IMR-90 (cell line): ENCODE results near the gene KLHDC10. TPM values are rescaled to one million over a fixed set of nuclear protein-coding genes. Genes with fewer than 3 reads are reported as not detected.
A peak's percentile ranks its signal among the peaks of the same experiment; 100 is the strongest.

Experiments used
- ATAC-seq: fragments of 200-7000 bp; cut with Tn5 transposase; 2 replicates; pipeline ENCODE4 v1.9.1; 2020; ENCODE audit warnings: low read depth, mild to moderate bottlenecking, moderate library complexity
- BruUV-seq: library from RNA; stranded (reverse); fragments of 400-500 nt; replicated peaks from 2 replicates; lab custom pipeline; 2021; lab: Mats Ljungman, UMichigan
- CTCF ChIA-PET: fragments of 300-600 bp; formaldehyde crosslinking; extraction: SDS; loops from one replicate; lab custom pipeline; 2021; ENCODE audit warnings: antibody characterized with exemption; lab: Yijun Ruan, JAX
- POLR2A ChIA-PET: fragments of 300-600 bp; sonication (Branson Sonifier 250); formaldehyde crosslinking; loops from one replicate; lab custom pipeline; 2022; ENCODE audit warnings: antibody characterized with exemption; ENCODE audit not compliant: unreplicated experiment; lab: Charles Lee
- DNase-seq: peaks from one replicate; pipeline ENCODE4 v3.0.0; 2013
- H2AFZ ChIP-seq: replicated peaks from 2 replicates; pipeline ENCODE3; 2013; ENCODE audit warnings: low read length, mild to moderate bottlenecking; ENCODE audit not compliant: poor library complexity
- H2AK5ac ChIP-seq: 2 replicates; pipeline ENCODE4 v1.6.1; 2013; ENCODE audit warnings: low read depth, low read length, inconsistent platforms
- H2AK9ac ChIP-seq: replicated peaks from 2 replicates; pipeline ENCODE3; 2013; ENCODE audit warnings: mild to moderate bottlenecking, low read depth, low read length, moderate library complexity; ENCODE audit not compliant: poor library complexity
- H2BK120ac ChIP-seq: 2 replicates; pipeline ENCODE4 v1.6.1; 2013; ENCODE audit warnings: low read depth, low read length, inconsistent platforms
- H2BK15ac ChIP-seq: 3 replicates; pipeline ENCODE4 v1.6.1; 2013; ENCODE audit warnings: low read depth, low read length, inconsistent platforms
- H2BK20ac ChIP-seq: 2 replicates; pipeline ENCODE4 v1.6.1; 2013; ENCODE audit warnings: low read depth, mild to moderate bottlenecking, inconsistent platforms, low read length, moderate library complexity
- H2BK5ac ChIP-seq: 2 replicates; pipeline ENCODE4 v1.6.1; 2013; ENCODE audit warnings: mild to moderate bottlenecking, low read depth, low read length, inconsistent platforms; ENCODE audit not compliant: poor library complexity, severe bottlenecking
- H3K14ac ChIP-seq: replicated peaks from 2 replicates; pipeline ENCODE4 v1.6.1; 2013; ENCODE audit warnings: low read depth, low read length, inconsistent platforms
- H3K18ac ChIP-seq: 2 replicates; pipeline ENCODE4 v1.6.1; 2013; ENCODE audit warnings: low read depth, low read length, control low read depth
- H3K23ac ChIP-seq: 2 replicates; pipeline ENCODE4 v1.6.1; 2013; ENCODE audit warnings: low read depth, low read length, inconsistent platforms
- H3K27ac ChIP-seq: 2 replicates; pipeline ENCODE4 v1.5.1; 2013; ENCODE audit warnings: mild to moderate bottlenecking, control low read depth, low read length; ENCODE audit not compliant: insufficient read depth
- H3K27me3 ChIP-seq: 2 replicates; pipeline ENCODE4 v1.6.1; 2013; ENCODE audit warnings: low read length; ENCODE audit not compliant: control insufficient read depth, insufficient read depth
- H3K36me3 ChIP-seq: 2 replicates; pipeline ENCODE4 v1.6.1; 2013; ENCODE audit warnings: low read length, mixed read lengths; ENCODE audit not compliant: control insufficient read depth, insufficient read depth
- H3K4ac ChIP-seq: 2 replicates; pipeline ENCODE4 v1.6.1; 2013; ENCODE audit warnings: low read depth, low read length, inconsistent platforms
- H3K4me1 ChIP-seq: 2 replicates; pipeline ENCODE4 v1.6.1; 2013; ENCODE audit warnings: low read length, mixed read lengths; ENCODE audit not compliant: control insufficient read depth, insufficient read depth
- H3K4me2 ChIP-seq: 2 replicates; pipeline ENCODE4 v1.6.1; 2013; ENCODE audit warnings: low read depth, mild to moderate bottlenecking, control low read depth, low read length, moderate library complexity
- H3K4me3 ChIP-seq: 2 replicates; pipeline ENCODE4 v1.5.1; 2013; ENCODE audit warnings: low read depth, mild to moderate bottlenecking, control low read depth, low read length, moderate library complexity; ENCODE audit not compliant: insufficient read depth
- H3K56ac ChIP-seq: 2 replicates; pipeline ENCODE4 v1.6.1; 2013; ENCODE audit warnings: low read length, inconsistent platforms; ENCODE audit not compliant: insufficient read depth; ENCODE audit errors: extremely low read depth
- H3K79me1 ChIP-seq, 2 experiments: 2 replicates each; pipeline ENCODE4 v1.6.1; 2013; ENCODE audit warnings: low read length in 2 of 2, inconsistent platforms in 1 of 2, low read depth in 1 of 2
- H3K9ac ChIP-seq: 2 replicates; pipeline ENCODE4 v1.6.1; 2013; ENCODE audit warnings: low read depth, low read length, control low read depth
- H3K9me1 ChIP-seq: 2 replicates; pipeline ENCODE4 v1.6.1; 2013; ENCODE audit warnings: low read length, inconsistent platforms; ENCODE audit not compliant: insufficient read depth
- H3K9me3 ChIP-seq: 2 replicates; pipeline ENCODE4 v1.6.1; 2013; ENCODE audit warnings: low read length; ENCODE audit not compliant: control insufficient read depth, insufficient read depth
- H4K20me1 ChIP-seq: 2 replicates; pipeline ENCODE4 v1.6.1; 2013; ENCODE audit warnings: low read length, inconsistent platforms; ENCODE audit not compliant: insufficient read depth
- H4K5ac ChIP-seq: 2 replicates; pipeline ENCODE4 v1.6.1; 2013; ENCODE audit warnings: mild to moderate bottlenecking, low read depth, low read length, control low read depth
- H4K8ac ChIP-seq, 2 experiments: 2 replicates each; pipeline ENCODE4 v1.6.1; 2013; ENCODE audit warnings: low read depth in 2 of 2, low read length in 2 of 2, control low read depth in 1 of 2, inconsistent platforms in 1 of 2
- H4K91ac ChIP-seq: 2 replicates; pipeline ENCODE4 v1.6.1; 2013; ENCODE audit warnings: low read depth, low read length, inconsistent platforms; ENCODE audit not compliant: insufficient read depth
- BHLHE40 ChIP-seq: fragments of 150-350 bp; IDR thresholded peaks from 2 replicates; pipeline ENCODE4 v1.6.1; 2016; ENCODE audit warnings: mild to moderate bottlenecking, low read depth, low read length
- CEBPB ChIP-seq: IDR thresholded peaks from 2 replicates; pipeline ENCODE4 v1.6.1; 2012; ENCODE audit warnings: low read depth, low read length, improper control_type of control experiment
- ELK1 ChIP-seq: fragments of 150-350 bp; IDR thresholded peaks from 2 replicates; pipeline ENCODE4 v1.6.1; 2016; ENCODE audit warnings: low read depth, mild to moderate bottlenecking, low read length, moderate library complexity, borderline replicate concordance
- MAFK ChIP-seq: IDR thresholded peaks from 2 replicates; pipeline ENCODE4 v1.6.1; 2012; ENCODE audit warnings: low read depth, low read length, improper control_type of control experiment
- MAZ ChIP-seq: IDR thresholded peaks from 2 replicates; pipeline ENCODE4 v1.6.1; 2012; ENCODE audit warnings: low read depth, mild to moderate bottlenecking, low read length, improper control_type of control experiment, moderate library complexity, borderline replicate concordance
- NFE2L2 ChIP-seq: fragments of 150-350 bp; IDR thresholded peaks from 2 replicates; pipeline ENCODE4 v1.6.1; 2016; ENCODE audit warnings: low read depth, mild to moderate bottlenecking, low read length
- RAD21 ChIP-seq: IDR thresholded peaks from 2 replicates; pipeline ENCODE4 v1.6.1; 2012; ENCODE audit warnings: low read length, improper control_type of control experiment
- SMC3 ChIP-seq: fragments of 150-350 bp; IDR thresholded peaks from 2 replicates; pipeline ENCODE4 v1.6.1; 2016; ENCODE audit warnings: low read depth, mild to moderate bottlenecking, antibody characterized with exemption, low read length, moderate library complexity
- WGBS, 2 experiments: methylation state at CpG; one replicate each; pipeline versions ENCODE4 v1.1.5 to v1.1.7; 2013; ENCODE audit warnings: missing lambda C conversion rate in 2 of 2; ENCODE audit not compliant: insufficient read length in 1 of 2; ENCODE audit errors: extremely low coverage in 2 of 2; 5-methylcytosine and 5-hydroxymethylcytosine counted together
- dilution Hi-C: fragments of 300-500 bp; cut with HindIII; formaldehyde crosslinking; loops from one replicate; pipeline ENCODE4 v1.14.3; 2018; ENCODE audit warnings: low sequenced_read_pairs; ENCODE audit not compliant: unreplicated experiment
- in situ Hi-C: fragments of 300-500 bp; cut with MboI; formaldehyde crosslinking; loops from 3 replicates; pipeline ENCODE4 v1.14.3; 2019; ENCODE audit warnings: low sequenced_read_pairs, inconsistent platforms, mixed read lengths
- intact Hi-C: fragments of 100-400 bp; cut with micrococcal nuclease; formaldehyde crosslinking; loops from 2 replicates; pipeline ENCODE4 v1.10.0; 2022
- polyA plus RNA-seq, 3 experiments: library from polyadenylated mRNA; depleted of rRNA; stranded (reverse); fragments of >200 nt; gene quantifications; 2 replicates each; pipeline ENCODE4 v1.2.3, GENCODE V29; 2012; ENCODE audit warnings: low replicate concordance in 1 of 3
- total RNA-seq: library from RNA; depleted of rRNA; stranded (reverse); fragments of >200 nt; gene quantifications from 2 replicates; pipeline ENCODE4 v1.2.3, GENCODE V29; 2012
- TF ChIP-seq, protein P1 (sequence below): conservative IDR thresholded peaks from 2 replicates; pipeline ENCODE4 v1.5.1; 2012; ENCODE audit warnings: mild to moderate bottlenecking, low read depth, low read length, improper control_type of control experiment
- TF ChIP-seq, protein P2 (sequence below): fragments of 150-350 bp; IDR thresholded peaks from 2 replicates; pipeline ENCODE4 v1.6.1; 2017; ENCODE audit warnings: mild to moderate bottlenecking, antibody characterized with exemption, low read length, low read depth

The KLHDC10 gene
- total and polyA plus RNA-seq, 2 of the 4 experiments (the other 2 are of a cell fraction): 12.4 to 27.1 TPM

GRCh38 chr7:130063036-130063435 lies 7.3 kb upstream of the KLHDC10 start:
- H2BK20ac ChIP-seq: no peak overlapping the region
- H2AK5ac ChIP-seq: no peak overlapping the region
- H2BK15ac ChIP-seq: no peak overlapping the region
- CTCF ChIA-PET: interaction anchor here (1.3 kb wide), 1 partner anchor 695 kb away, joined by 5 read pairs; no protein-coding TSS in a partner anchor
- no peaks in the 10 kb centered on the region; the same call in 1 of the 2 replicates for H3K27me3 ChIP-seq
- H3K4me1 ChIP-seq: peaks cover 4% of the 10 kb centered on the region; the same call in 1 of the 2 replicates
- dilution Hi-C loops: no loop called here
- H3K23ac ChIP-seq: no peak overlapping the region
- in situ Hi-C loops: loop anchor here (10.0 kb wide), 1 partner anchor 662 kb away; no protein-coding TSS in a partner anchor
- no peak overlapping the region for H4K91ac ChIP-seq
- no peaks in the 10 kb centered on the region for H3K9me1 ChIP-seq
- H4K20me1 ChIP-seq: no peaks in the 10 kb centered on the region
- DNase-seq (peak; percentile 31), ATAC-seq (peak; percentile 50; the same call in 1 of the 2 replicates)
- no peak overlapping the region for H3K4ac ChIP-seq
- H3K36me3 ChIP-seq: no peaks in the 10 kb centered on the region
- TF ChIP-seq MAFK (no peak), BHLHE40 (no peak), ELK1 (no peak), SMC3 (peak; percentile 51), NFE2L2 (no peak), CEBPB (no peak), MAZ (no peak), RAD21 (peak; percentile 52)
- TF ChIP-seq, protein P1, sequence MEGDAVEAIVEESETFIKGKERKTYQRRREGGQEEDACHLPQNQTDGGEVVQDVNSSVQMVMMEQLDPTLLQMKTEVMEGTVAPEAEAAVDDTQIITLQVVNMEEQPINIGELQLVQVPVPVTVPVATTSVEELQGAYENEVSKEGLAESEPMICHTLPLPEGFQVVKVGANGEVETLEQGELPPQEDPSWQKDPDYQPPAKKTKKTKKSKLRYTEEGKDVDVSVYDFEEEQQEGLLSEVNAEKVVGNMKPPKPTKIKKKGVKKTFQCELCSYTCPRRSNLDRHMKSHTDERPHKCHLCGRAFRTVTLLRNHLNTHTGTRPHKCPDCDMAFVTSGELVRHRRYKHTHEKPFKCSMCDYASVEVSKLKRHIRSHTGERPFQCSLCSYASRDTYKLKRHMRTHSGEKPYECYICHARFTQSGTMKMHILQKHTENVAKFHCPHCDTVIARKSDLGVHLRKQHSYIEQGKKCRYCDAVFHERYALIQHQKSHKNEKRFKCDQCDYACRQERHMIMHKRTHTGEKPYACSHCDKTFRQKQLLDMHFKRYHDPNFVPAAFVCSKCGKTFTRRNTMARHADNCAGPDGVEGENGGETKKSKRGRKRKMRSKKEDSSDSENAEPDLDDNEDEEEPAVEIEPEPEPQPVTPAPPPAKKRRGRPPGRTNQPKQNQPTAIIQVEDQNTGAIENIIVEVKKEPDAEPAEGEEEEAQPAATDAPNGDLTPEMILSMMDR: peak; percentile 66
- TF ChIP-seq, protein P2, sequence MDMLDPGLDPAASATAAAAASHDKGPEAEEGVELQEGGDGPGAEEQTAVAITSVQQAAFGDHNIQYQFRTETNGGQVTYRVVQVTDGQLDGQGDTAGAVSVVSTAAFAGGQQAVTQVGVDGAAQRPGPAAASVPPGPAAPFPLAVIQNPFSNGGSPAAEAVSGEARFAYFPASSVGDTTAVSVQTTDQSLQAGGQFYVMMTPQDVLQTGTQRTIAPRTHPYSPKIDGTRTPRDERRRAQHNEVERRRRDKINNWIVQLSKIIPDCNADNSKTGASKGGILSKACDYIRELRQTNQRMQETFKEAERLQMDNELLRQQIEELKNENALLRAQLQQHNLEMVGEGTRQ: no peak
- H4K8ac ChIP-seq: no peak overlapping the region
- H3K56ac ChIP-seq: no peak overlapping the region
- H3K4me2 ChIP-seq: no peak overlapping the region
- H3K4me3 ChIP-seq: no peak overlapping the region
- POLR2A ChIA-PET: no interaction called here
- no peaks in the 10 kb centered on the region for H3K79me1 ChIP-seq
- H3K27ac ChIP-seq: no peak overlapping the region
- intact Hi-C loops: loop anchor here (2.0 kb wide), 1 partner anchor 660 kb away; no protein-coding TSS in a partner anchor
- no peak overlapping the region for H3K18ac ChIP-seq
- no peak overlapping the region for H4K5ac ChIP-seq
- no peak overlapping the region for H3K14ac ChIP-seq
- H2BK120ac ChIP-seq: no peak overlapping the region
- WGBS, 2 experiments: no CpG with 5 or more reads among the region's 2 CpGs
- no peak overlapping the region for H2AK9ac ChIP-seq
- H2AFZ ChIP-seq: no peak overlapping the region
- H3K9me3 ChIP-seq: no peaks in the 10 kb centered on the region
- H2BK5ac ChIP-seq: no peak overlapping the region
- BruUV-seq: no TSS peak
- no peak overlapping the region for H3K9ac ChIP-seq
